ENCODE measurements around the gene SLC22A23.

Gene SLC22A23

GRCh38 chr6:3283241-3283640 is 173.6 kb downstream of the SLC22A23 start:
- Histone ChIP-seq H3K4me1 (ENCODE audit: control insufficient read depth in 2 of 2, insufficient read depth in 2 of 2, low read length in 2 of 2) (no peaks in the 10 kb centered on the region), H3K4me3 (ENCODE audit: low read length in 2 of 2) (no peak overlapping the region), H3K27me3 (ENCODE audit: control insufficient read depth in 2 of 2, insufficient read depth in 2 of 2, low read length in 2 of 2) (no peaks in the 10 kb centered on the region), H3K27ac (ENCODE audit: low read depth in 2 of 2, low read length in 2 of 2) (no peak overlapping the region), H3K9ac (ENCODE audit: low read depth in 1 of 2, low read length in 2 of 2) (no peak overlapping the region), H3K36me3 (ENCODE audit: control insufficient read depth in 2 of 2, insufficient read depth in 2 of 2, low read length in 2 of 2) (peaks cover 40 to 45% of the 10 kb centered on the region in 2 donors), H3K9me3 (ENCODE audit: control insufficient read depth in 2 of 2, low read length in 2 of 2) (no peaks in the 10 kb centered on the region)

- H3K4me1 ChIP-seq (ENCODE audit: control insufficient read depth in 2 of 2, insufficient read depth in 2 of 2, low read length in 2 of 2) = no peaks in the 10 kb centered on the region
- peaks cover 40 to 47% of the 10 kb centered on the region in 2 donors for H3K36me3 ChIP-seq (ENCODE audit: control insufficient read depth in 2 of 2, insufficient read depth in 2 of 2, low read length in 2 of 2)
- no peak overlapping the region for H3K27ac ChIP-seq (ENCODE audit: low read depth in 2 of 2, low read length in 2 of 2)
- no peak overlapping the region for H3K4me3 ChIP-seq (ENCODE audit: low read length in 2 of 2)
- no peaks in the 10 kb centered on the region for H3K9me3 ChIP-seq (ENCODE audit: control insufficient read depth in 2 of 2, low read length in 2 of 2)
- H3K27me3 ChIP-seq (ENCODE audit: control insufficient read depth in 2 of 2, insufficient read depth in 2 of 2, low read length in 2 of 2) = no peaks in the 10 kb centered on the region
- H3K9ac ChIP-seq (ENCODE audit: low read depth in 1 of 2, low read length in 2 of 2) = no peak overlapping the region
Observed at GRCh38 chr6:3282476-3283236, 174.2 kb downstream of the SLC22A23 start.

- Histone ChIP-seq H3K4me3 (ENCODE audit: low read length in 2 of 2) (no peak overlapping the region), H3K9ac (ENCODE audit: low read depth in 1 of 2, low read length in 2 of 2) (no peak overlapping the region), H3K9me3 (ENCODE audit: control insufficient read depth in 2 of 2, low read length in 2 of 2) (no peaks in the 10 kb centered on the region), H3K27me3 (ENCODE audit: control insufficient read depth in 2 of 2, insufficient read depth in 2 of 2, low read length in 2 of 2) (no peaks in the 10 kb centered on the region), H3K27ac (ENCODE audit: low read depth in 2 of 2, low read length in 2 of 2) (no peak overlapping the region), H3K36me3 (ENCODE audit: control insufficient read depth in 2 of 2, insufficient read depth in 2 of 2, low read length in 2 of 2) (peaks cover 42 to 44% of the 10 kb centered on the region in 2 donors), H3K4me1 (ENCODE audit: control insufficient read depth in 2 of 2, insufficient read depth in 2 of 2, low read length in 2 of 2) (no peaks in the 10 kb centered on the region)
Observed at GRCh38 chr6:3281631-3282475, 175.0 kb downstream of the SLC22A23 start.

DNA sequence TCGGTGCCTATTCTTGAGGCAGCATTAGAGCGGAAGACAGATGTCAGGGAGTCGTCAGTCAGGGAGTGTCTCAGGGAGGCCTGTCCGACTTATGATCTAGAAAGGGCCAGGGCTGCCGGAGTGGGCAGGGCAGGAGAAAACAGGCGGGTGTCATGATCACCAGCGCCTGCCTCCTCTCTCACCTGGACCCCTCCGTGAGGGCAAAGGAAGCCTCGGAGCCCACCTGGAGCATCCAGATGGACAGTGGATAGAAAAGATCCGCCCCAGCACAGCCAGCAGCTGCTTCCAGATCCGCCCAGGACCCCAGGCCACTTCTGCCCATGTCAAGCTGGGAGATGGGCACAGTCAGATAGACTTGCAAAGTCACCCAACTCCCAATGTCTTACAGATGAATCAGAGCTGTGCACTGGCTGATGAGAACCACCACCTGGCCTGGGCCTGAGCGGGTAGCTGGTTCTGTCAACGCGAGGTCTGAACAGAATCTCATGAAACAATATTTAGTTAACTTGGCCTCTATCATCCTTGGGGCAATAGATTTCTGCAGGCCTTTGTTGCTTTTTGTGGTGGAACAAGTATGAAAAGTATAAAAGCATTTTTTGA is 175.9 kb downstream of the SLC22A23 start:
- H3K27ac ChIP-seq (ENCODE audit: low read depth in 2 of 2, low read length in 2 of 2) = no peak overlapping the region

DNA sequence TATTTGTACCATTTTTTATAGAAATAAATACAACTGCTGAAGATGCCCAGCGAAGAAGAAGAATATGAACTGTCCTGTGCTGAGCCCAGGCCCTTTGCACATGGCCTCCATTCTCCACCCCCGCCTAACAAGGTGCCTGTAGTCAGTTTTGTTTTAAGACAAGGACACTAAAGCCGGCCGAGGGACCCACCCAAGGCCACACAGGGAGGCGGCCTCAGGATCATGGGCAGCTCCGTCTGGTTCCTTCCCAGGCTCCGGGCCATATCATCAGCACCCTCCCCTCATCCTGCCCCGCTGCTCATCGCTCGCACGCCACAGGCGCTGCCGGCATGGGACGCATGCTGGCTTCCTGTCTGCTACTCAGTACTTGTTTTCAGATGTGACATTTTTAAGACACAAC is 176.8 kb downstream of the SLC22A23 start:
- H3K27ac ChIP-seq (ENCODE audit: low read depth in 2 of 2, low read length in 2 of 2) = no peak overlapping the region
- peaks cover 39 to 45% of the 10 kb centered on the region in 2 donors for H3K36me3 ChIP-seq (ENCODE audit: control insufficient read depth in 2 of 2, insufficient read depth in 2 of 2, low read length in 2 of 2)
- H3K9ac ChIP-seq (ENCODE audit: low read depth in 1 of 2, low read length in 2 of 2) = no peak overlapping the region
- H3K4me3 ChIP-seq (ENCODE audit: low read length in 2 of 2) = no peak overlapping the region
- no peaks in the 10 kb centered on the region for H3K27me3 ChIP-seq (ENCODE audit: control insufficient read depth in 2 of 2, insufficient read depth in 2 of 2, low read length in 2 of 2)
- H3K4me1 ChIP-seq (ENCODE audit: control insufficient read depth in 2 of 2, insufficient read depth in 2 of 2, low read length in 2 of 2) = no peaks in the 10 kb centered on the region
- no peaks in the 10 kb centered on the region for H3K9me3 ChIP-seq (ENCODE audit: control insufficient read depth in 2 of 2, low read length in 2 of 2)

More for the DNA sequence above, 175.9 kb downstream of the SLC22A23 start:
- H3K36me3 ChIP-seq (ENCODE audit: control insufficient read depth in 2 of 2, insufficient read depth in 2 of 2, low read length in 2 of 2) = peaks cover 43 to 50% of the 10 kb centered on the region in 2 donors
- H3K9me3 ChIP-seq (ENCODE audit: control insufficient read depth in 2 of 2, low read length in 2 of 2) = no peaks in the 10 kb centered on the region
- no peaks in the 10 kb centered on the region for H3K4me1 ChIP-seq (ENCODE audit: control insufficient read depth in 2 of 2, insufficient read depth in 2 of 2, low read length in 2 of 2)
- H3K9ac ChIP-seq (ENCODE audit: low read depth in 1 of 2, low read length in 2 of 2) = no peak overlapping the region
- H3K4me3 ChIP-seq (ENCODE audit: low read length in 2 of 2) = no peak overlapping the region
- H3K27me3 ChIP-seq (ENCODE audit: control insufficient read depth in 2 of 2, insufficient read depth in 2 of 2, low read length in 2 of 2) = no peaks in the 10 kb centered on the region

GRCh38 chr6:3278691-3279090 is 178.2 kb downstream of the SLC22A23 start:
- H3K4me3 ChIP-seq (ENCODE audit: low read length in 2 of 2) = no peak overlapping the region
- H3K27me3 ChIP-seq (ENCODE audit: control insufficient read depth in 2 of 2, insufficient read depth in 2 of 2, low read length in 2 of 2) = no peaks in the 10 kb centered on the region
- H3K4me1 ChIP-seq (ENCODE audit: control insufficient read depth in 2 of 2, insufficient read depth in 2 of 2, low read length in 2 of 2) = no peaks in the 10 kb centered on the region
- H3K9me3 ChIP-seq (ENCODE audit: control insufficient read depth in 2 of 2, low read length in 2 of 2) = no peaks in the 10 kb centered on the region
- H3K36me3 ChIP-seq (ENCODE audit: control insufficient read depth in 2 of 2, insufficient read depth in 2 of 2, low read length in 2 of 2) = peaks cover 36 to 39% of the 10 kb centered on the region in 2 donors
- H3K9ac ChIP-seq (ENCODE audit: low read depth in 1 of 2, low read length in 2 of 2) = no peak overlapping the region
- no peak overlapping the region for H3K27ac ChIP-seq (ENCODE audit: low read depth in 2 of 2, low read length in 2 of 2)

- no peak overlapping the region for H3K27ac ChIP-seq (ENCODE audit: low read depth in 2 of 2, low read length in 2 of 2)
- no peaks in the 10 kb centered on the region for H3K4me1 ChIP-seq (ENCODE audit: control insufficient read depth in 2 of 2, insufficient read depth in 2 of 2, low read length in 2 of 2)
- H3K4me3 ChIP-seq (ENCODE audit: low read length in 2 of 2) = no peak overlapping the region
- H3K36me3 ChIP-seq (ENCODE audit: control insufficient read depth in 2 of 2, insufficient read depth in 2 of 2, low read length in 2 of 2) = peaks cover 40 to 46% of the 10 kb centered on the region in 2 donors
- H3K27me3 ChIP-seq (ENCODE audit: control insufficient read depth in 2 of 2, insufficient read depth in 2 of 2, low read length in 2 of 2) = no peaks in the 10 kb centered on the region
- no peaks in the 10 kb centered on the region for H3K9me3 ChIP-seq (ENCODE audit: control insufficient read depth in 2 of 2, low read length in 2 of 2)
- H3K9ac ChIP-seq (ENCODE audit: low read depth in 1 of 2, low read length in 2 of 2) = no peak overlapping the region
Observed at GRCh38 chr6:3277851-3278416, 178.9 kb downstream of the SLC22A23 start.

DNA sequence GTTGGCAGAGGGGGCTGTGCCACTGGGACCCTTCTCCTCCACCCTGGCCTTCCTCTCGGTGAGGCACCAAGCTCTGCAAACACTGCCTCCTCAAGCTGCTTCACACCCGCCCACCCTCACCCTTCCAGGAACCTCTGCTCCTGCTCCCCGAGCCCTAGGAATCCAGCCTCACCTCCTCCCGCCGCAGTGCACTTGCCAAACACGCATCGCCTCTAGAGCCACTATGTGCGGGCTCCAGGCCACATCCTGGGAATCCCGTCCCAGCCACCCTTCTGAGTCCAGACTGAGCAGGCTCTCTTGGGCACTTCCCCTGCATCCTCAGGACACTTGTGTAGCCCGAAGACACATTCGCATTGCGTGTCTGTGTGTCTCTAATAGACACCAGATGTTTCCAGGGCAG is 179.6 kb downstream of the SLC22A23 start:
- Histone ChIP-seq H3K9me3 (ENCODE audit: control insufficient read depth in 2 of 2, low read length in 2 of 2) (no peaks in the 10 kb centered on the region), H3K9ac (ENCODE audit: low read depth in 1 of 2, low read length in 2 of 2) (no peak overlapping the region), H3K4me1 (ENCODE audit: control insufficient read depth in 2 of 2, insufficient read depth in 2 of 2, low read length in 2 of 2) (no peaks in the 10 kb centered on the region), H3K27me3 (ENCODE audit: control insufficient read depth in 2 of 2, insufficient read depth in 2 of 2, low read length in 2 of 2) (no peaks in the 10 kb centered on the region), H3K36me3 (ENCODE audit: control insufficient read depth in 2 of 2, insufficient read depth in 2 of 2, low read length in 2 of 2) (peaks cover 39 to 47% of the 10 kb centered on the region in 2 donors), H3K27ac (ENCODE audit: low read depth in 2 of 2, low read length in 2 of 2) (no peak overlapping the region), H3K4me3 (ENCODE audit: low read length in 2 of 2) (no peak overlapping the region)

DNA sequence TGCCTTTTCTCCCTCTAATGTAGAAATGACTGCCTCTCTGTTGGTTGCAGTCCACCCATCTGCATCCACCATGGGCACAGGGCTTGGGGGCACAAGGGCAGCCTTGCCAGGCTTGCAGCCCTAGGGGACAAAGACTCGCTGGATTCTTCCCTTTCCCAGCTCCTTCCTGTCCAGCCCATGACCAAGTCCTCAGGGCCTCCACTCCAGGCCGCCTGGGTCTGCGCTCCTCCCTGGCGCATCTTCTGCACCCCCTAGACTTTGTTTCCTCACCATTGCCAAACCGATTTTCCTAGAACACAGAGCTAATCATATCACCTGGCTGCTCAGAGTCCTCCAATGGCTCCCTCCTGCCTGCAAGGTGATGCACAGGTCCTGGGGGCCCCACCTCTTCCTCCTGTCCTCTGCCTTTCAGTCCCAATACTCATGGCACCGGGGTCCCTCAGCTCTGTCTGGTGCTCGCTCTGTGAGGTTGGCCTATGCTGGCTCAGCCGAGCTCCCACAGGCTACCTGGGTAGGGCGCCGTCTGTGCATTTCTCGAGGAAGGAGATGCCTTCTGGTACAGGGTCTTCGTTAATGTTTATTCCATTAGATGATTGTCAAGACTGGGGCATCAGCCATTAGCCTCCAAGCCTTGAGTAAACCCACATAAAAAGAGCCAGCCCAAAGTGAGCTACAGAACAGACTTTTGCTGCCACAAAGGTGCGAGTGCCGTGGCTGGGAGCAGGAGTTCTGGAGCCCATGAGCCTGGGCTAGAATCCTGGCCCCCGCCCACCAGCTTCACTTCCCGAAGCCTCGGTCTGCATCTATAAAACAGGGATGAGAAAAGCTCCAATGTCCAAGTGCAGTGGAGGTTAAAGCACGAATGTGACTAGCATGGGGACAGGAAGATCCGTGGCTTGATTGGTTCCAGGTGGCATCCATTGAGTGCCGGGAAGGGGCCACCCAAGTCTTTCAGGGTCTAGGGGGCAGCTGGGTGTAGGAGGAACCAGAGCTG is 180.4 kb downstream of the SLC22A23 start:
- peaks cover 43 to 49% of the 10 kb centered on the region in 2 donors for H3K36me3 ChIP-seq (ENCODE audit: control insufficient read depth in 2 of 2, insufficient read depth in 2 of 2, low read length in 2 of 2)
- H3K9ac ChIP-seq (ENCODE audit: low read depth in 1 of 2, low read length in 2 of 2) = no peak overlapping the region
- H3K4me1 ChIP-seq (ENCODE audit: control insufficient read depth in 2 of 2, insufficient read depth in 2 of 2, low read length in 2 of 2) = peaks cover 0 to under 1% of the 10 kb centered on the region in 2 donors

More for the DNA sequence above, 180.4 kb downstream of the SLC22A23 start:
- no peak overlapping the region for H3K4me3 ChIP-seq (ENCODE audit: low read length in 2 of 2)
- H3K27ac ChIP-seq (ENCODE audit: low read depth in 2 of 2, low read length in 2 of 2) = no peak overlapping the region
- no peaks in the 10 kb centered on the region for H3K27me3 ChIP-seq (ENCODE audit: control insufficient read depth in 2 of 2, insufficient read depth in 2 of 2, low read length in 2 of 2)
- H3K9me3 ChIP-seq (ENCODE audit: control insufficient read depth in 2 of 2, low read length in 2 of 2) = no peaks in the 10 kb centered on the region

All from mucosa of rectum (tissue), 2 donors.